Activated gamma-delta T cell (primary cell): ENCODE results near the gene GNPDA2.

Source experiments
- DNase-seq: peaks from one replicate; lab custom pipeline; 2025; lab: John Stamatoyannopoulos, UW

Gene GNPDA2

DNA sequence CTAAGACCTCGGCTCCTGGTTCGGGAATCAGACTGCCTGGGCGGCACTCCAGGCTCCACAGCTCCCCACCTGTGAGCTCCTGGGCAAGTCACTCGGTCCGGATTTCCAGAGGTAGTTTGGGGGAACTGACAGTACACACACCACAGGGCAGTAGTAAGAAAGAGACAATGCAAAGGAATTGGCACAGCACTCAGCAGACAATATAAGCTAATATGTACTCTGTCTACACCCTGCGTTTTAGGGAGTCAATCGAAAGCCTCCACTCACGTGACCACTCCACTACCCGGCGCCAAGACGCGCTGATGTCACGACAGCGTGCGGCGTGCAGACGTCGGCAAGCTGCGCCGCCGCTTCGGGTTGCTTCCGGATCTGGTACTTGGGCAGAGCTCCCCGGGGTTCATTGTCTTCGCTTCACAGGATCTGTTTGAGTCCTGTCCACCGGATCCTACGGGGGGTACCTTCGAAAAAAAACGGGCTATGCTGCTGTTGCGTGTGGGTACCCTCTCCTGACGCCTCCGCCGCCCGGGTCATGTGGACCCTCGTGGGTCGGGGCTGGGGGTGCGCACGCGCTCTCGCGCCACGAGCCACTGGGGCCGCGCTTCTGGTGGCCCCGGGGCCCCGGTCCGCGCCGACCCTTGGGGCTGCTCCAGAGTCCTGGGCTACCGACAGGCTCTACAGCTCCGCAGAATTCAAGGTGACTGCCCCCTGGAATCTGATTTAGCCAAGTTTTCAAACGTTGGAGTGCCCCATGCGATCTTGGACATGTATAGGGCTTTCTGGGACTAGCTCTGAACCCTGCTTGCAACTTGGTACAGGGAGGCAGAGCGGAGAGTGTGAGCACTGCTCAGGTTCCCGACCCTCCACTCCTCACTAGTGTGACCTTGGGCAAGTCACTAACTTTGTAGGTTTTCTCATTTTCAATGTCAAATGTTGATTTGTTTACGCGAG lies 48.0 kb downstream of the GNPDA2 start, which contains the start of gene GUF1:
TSS of gene GUF1 (plus strand) at position 327 of the 948 bp plus-strand sequence. CDS start at position 530, 203 bp downstream.
- peak; percentile 77 for DNase-seq

DNA sequence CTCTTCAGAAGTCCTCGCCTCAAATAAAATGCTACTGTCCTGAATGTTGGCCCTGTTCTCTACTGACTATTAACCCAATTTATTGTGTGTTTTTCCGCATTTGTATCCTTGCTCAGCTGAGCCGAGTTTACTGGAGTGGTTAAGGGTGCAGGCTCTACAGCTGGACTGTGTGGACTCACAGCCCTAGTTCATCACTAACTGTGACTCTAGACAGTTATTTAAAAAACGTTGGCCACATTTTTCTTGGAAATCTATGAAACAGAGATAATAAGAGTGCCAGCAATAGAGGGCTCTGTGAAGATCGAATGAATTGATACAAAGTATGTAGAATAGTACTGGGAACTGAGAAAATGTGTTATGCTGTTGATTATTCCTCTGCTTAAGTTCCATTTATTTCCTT lies 51.0 kb downstream of the GNPDA2 start:
- no peak for DNase-seq

DNA sequence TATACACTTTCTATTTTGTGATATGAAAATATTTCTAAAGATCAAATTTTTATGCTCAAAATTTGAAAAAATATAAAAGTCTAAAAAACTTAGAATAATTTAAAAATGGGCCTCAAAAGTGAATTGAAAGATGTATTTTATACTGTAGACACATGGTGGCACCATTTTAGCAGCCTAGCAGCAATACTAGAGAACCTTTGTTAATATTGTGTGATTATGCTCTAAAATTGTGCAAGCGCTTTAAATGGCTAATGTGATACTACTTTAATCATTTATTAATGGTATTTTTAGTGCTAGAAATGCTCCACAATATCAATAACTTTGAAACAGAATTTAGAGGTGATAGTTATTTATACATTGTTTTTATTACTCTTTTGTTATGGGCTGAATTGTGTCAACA lies 51.9 kb downstream of the GNPDA2 start:
- DNase-seq = no peak

DNA sequence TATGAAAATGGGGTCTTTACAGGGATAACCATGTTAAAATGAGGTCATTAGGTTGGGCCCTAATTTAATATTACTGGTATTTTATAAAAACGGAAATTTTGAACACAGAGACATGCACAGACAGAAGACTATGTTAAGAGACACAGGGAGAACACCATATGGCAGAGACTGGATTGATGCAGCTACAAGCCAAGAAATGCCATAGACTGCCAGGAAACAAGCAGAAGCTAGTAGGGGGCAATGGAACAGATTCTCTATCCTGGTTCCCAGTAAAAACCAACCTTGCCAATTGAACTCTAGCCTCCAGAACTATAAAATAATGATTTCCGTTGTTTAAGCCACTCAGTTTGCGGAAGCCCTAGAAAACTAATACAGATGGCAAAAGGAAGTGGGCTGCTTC lies 54.7 kb downstream of the GNPDA2 start:
- no peak for DNase-seq

DNA sequence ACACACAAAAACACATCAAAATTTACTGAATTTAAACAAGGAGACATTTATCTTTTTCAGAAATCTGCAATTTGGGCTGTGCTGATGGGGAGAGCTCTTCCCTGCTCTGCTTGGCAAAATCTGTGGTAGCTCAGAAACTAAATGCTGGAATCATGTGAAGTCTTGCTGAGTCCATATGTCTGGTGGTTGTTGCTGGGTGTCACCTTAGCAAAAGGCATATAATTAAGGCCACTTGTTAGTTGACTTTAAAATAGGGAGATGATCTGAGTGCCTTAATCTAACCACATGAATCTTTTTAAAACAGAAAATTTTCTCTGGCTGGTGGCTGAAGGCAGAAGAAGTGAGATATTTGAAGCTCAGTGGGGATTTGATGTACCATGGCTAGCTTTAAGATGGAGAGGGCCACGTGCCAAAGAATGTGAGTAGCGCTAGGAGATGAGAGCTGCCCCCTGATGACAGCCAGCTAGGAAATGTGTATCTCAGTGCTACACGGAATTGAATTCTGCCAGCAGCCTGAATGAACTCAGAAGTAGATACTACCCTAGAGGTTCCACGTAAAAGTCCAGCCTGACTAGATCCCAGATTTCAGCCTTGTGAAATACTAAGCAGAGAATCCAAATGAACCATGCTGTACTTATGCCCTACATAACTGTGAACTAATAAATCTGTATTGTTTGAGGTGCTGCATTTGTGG lies 55.7 kb downstream of the GNPDA2 start:
- DNase-seq = no peak

DNA sequence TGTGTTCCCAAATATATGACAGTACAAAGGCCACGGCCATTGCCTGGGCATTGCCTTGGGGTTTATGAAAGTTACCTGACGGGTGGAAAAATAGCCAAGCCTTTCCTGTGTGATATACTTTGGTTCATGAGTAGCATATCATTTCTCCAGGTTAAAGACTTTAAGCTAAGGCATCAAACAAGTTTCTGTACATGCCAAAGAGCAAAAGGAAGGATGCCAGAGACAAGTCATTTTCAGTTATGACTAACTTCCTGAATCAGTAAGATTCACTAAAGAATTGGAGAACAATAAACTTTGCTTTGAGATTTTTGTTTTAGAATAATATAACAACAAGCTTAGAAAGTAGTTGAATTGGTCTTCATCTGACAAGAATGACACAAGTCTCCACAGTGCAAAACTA lies 57.8 kb downstream of the GNPDA2 start:
- DNase-seq = no peak

DNA sequence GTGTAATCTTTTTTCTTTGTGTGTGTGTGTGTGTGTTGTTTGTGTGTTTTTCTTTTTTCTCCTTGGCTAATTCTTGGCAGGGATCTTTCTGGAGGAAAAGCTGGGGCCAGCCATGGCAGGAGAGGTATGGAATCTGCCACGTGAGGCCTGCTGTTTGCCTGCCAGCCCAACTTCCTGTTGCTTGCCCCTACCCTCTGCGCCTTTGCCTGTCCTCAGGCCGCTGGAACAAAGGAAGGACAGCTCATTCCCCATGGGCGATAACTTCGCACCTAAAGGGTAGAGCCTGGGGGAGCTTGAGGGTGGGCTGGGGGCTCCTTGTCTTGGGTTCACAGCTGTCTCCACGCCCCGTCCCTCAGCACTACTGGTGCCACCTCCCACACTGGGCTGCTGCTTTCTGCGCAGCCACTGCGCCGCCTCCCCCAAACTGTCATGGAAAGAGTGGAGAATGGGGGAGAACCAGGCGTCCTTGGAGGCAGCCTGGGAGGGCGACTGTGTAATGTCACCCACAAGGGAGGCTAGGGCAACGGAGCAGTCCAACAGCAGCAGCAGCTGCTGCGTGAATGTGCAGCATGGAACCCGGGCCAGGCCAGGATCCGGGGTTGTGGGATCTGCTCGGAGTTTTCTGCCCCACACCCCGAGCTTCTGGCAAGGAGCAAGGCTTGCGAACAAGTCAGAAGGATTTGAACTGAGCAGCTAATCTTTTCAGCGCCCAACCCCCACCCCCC lies 62.7 kb downstream of the GNPDA2 start:
- no peak for DNase-seq

DNA sequence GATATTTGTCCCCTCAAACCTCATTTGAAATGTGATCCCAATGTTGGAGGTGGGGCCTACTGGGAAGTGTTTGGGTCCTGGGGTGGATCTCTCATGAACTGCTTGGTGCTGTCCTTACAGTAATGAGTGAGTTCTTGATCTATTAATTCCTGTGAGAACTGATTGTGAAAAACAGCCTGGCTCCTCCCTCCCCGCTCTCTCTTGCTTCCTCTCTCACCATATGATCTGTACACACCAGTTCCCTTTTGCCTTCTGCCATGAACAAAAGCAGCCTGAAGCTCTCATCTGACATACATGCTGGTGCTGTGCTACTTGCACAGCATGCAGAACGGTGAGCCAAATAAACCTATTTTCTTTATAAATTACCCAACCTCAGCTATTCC lies 63.7 kb downstream of the GNPDA2 start:
- DNase-seq = no peak

DNA sequence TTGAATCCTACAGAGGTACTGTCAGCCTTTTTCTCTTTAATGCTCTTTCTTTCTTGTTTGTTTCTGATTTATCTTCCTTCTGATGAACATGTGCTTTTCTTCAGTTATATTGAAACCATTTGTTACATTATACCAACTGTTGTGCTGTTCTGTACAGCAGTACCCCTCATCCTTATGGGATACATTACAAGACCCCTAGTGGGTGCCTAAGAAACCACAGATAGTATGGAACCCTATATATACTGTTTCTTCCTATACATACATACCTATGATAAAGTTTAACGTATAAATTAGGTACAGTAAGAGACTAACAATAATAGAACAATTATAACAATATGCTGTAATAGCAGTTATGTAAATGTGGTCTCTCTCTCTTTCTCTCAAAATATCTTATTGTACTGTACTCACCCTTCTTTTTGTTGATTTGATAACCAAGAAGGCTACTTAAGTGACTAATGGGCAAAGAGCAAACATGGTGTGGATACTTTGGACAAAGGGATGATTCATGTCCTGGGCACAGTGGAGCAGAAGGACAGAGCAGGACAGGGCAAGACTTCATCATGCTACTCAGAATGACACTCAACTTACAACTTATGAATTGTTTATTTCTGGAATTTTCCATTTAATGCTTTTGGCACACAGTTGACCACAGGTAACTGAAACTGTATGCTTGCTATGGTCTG lies 64.3 kb downstream of the GNPDA2 start:
- no peak for DNase-seq

DNA sequence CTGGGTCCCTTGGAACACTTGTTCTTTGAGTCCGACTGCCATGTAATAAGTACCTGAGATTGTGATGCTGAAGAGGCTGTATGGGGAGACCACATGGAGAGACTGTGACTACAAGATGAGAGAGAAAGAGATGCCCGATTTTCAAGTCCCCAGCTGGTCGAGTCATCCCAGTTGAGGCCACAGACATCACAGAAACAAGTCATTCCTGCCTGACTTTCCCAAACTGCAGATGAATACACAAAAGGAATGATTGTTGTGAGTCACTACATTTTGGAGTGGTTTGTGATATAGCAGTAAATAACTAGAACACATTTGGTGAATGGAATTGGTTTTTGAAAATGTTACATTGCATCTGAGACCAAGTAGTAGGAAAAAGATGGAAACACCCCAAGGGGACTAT lies 66.0 kb downstream of the GNPDA2 start:
- no peak for DNase-seq

DNA sequence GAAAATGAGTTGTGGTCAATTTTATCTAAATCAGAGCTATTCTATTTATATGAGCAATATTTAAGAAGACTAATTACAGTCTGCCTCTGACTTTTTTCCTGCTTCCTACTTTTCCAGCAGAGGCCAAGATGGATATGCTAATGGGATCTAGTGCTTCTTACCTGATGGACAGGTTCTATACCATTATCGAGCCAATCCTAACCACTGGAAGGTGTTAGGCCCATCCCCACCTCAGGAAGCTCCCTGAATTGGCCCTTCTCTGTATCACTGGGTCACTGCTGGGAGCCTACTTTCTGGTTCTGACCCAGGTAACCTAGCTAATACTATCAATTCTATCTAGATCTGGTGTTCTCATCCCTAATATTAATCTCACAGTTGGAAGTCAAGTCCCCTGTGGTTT lies 74.4 kb downstream of the GNPDA2 start:
- no peak for DNase-seq
